IPS-11a (cell line): ENCODE measurements around the gene GGA1.
"Not testable (repeated sequence)": the region's sequence is repeated elsewhere in the genome, so short reads cannot be mapped to it uniquely, and the experiment has no call there.

Experiments used
- H3K4me3 ChIP-seq: one replicate; pipeline ENCODE4 v1.5.1; 2013; ENCODE audit warnings: low read depth, low read length, control low read depth

The GGA1 gene

DNA sequence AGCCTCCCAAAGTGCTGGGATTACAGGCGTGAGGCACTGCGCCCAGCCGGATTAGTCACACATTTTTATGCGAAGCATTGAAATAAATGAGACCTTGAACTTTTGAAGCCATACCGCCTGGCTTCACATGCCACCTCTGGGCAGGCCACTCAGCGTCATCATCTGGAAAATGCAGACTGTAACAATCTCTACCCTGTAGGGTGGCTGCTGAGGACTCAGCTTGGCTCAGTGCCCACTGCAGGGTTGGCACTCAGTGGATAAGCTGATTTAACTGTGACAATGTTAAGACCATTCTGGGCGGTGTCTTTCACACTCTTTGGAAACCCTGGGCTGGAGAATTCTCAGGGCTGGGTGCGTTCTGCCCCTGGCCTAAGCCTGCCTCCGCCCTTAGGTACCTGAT is 39.3 kb downstream of the GGA1 start:
- no peak overlapping the region for H3K4me3 ChIP-seq

GRCh38 chr22:37650463-37651136 is 42.0 kb downstream of the GGA1 start:
- no peak overlapping the region for H3K4me3 ChIP-seq

- H3K4me3 ChIP-seq = no peak overlapping the region
Observed at GRCh38 chr22:37654563-37655251, 46.1 kb downstream of the GGA1 start.

GRCh38 chr22:37655252-37655563 is 46.6 kb downstream of the GGA1 start:
- no peak overlapping the region for H3K4me3 ChIP-seq

DNA sequence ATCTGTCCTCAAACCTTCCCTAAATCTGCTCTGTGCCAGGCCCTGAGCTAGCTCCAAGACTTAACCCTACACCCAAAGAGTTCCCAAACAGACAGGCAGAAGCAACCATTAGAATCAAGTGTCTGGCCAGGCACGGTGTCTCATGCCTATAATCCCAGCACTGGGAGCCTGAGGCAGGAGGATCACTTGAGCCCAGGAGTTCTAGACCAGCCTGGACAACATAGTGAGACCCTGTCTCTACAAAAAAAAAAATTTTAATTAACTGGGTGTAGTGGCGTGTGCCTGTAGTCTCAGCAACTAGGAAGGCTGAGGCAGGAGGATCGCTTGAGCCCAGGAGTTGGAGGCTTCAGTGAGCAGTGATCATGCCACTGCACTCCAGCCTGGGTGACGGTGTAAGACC is 47.9 kb downstream of the GGA1 start:
- H3K4me3 ChIP-seq = not testable (repeated sequence)

DNA sequence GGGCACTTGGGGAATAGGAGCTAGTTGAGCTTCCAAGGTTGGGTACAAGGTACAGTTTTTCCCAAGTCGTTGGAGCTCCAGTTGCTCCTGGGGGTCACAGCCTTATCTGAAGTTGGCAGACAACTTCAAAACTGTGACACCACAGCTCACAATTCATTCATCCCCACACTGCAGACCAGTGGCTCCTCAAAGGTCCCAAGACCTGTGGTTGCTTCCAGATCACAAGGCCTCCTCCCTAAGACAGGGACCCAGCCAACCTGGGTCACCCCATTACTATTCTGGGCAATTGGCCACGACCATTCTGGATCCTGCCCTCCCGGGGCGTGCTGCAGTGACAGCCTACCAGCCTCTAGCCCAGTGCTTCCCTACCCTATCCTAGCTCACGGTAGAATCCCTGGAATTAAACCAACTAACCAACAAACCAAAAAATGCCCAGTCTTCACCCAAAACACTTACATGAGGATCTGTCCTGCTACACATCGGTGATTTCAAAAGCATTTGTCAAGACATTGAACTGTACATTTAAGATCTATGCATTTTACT is 49.0 kb downstream of the GGA1 start:
- H3K4me3 ChIP-seq = peak overlapping the region; percentile 38

DNA sequence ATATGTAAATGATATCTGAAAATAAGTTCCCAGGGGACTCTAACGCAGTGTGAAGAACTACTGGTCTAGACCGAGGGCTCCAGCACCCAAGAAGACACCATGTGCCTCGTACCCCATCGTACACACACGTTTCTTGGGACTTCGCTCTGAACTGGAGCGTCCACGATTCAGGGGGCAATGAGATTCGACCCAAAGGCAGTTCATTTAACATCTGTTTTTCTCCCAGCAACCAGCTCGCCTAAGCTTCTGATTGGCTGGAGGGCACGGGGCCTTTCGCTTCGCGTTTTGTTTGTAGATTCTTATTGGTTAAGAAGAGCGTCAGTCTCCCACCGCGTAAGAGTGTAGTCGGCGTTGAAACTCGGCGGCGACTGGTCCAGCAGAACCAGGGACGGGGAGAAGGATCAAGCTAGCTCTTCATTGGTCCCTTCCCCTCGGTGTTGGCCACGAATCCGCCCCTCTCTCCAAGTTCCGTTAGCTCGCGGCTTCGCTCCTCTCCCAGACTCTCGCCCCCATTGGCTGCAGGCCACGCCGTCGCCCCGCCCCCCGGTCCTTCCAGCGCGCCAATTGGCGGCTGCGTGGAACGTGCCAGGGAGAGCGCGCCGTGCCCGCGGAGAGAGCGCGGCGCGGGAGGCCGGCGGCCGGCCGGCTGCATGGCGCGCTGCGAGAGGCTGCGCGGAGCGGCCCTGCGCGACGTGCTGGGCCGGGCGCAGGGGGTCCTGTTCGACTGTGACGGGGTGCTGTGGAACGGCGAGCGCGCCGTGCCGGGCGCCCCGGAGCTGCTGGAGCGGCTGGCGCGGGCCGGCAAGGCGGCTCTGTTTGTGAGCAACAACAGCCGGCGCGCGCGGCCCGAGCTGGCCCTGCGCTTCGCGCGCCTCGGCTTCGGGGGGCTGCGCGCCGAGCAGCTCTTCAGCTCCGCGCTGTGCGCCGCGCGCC is 49.8 kb downstream of the GGA1 start, which contains the start of gene PDXP:
PDXP (plus strand) TSS at position 591 of the 933 bp plus-strand sequence; CDS start at position 651, 60 bp downstream.
- peak within 1 kb of the TSS; percentile 81 for H3K4me3 ChIP-seq

DNA sequence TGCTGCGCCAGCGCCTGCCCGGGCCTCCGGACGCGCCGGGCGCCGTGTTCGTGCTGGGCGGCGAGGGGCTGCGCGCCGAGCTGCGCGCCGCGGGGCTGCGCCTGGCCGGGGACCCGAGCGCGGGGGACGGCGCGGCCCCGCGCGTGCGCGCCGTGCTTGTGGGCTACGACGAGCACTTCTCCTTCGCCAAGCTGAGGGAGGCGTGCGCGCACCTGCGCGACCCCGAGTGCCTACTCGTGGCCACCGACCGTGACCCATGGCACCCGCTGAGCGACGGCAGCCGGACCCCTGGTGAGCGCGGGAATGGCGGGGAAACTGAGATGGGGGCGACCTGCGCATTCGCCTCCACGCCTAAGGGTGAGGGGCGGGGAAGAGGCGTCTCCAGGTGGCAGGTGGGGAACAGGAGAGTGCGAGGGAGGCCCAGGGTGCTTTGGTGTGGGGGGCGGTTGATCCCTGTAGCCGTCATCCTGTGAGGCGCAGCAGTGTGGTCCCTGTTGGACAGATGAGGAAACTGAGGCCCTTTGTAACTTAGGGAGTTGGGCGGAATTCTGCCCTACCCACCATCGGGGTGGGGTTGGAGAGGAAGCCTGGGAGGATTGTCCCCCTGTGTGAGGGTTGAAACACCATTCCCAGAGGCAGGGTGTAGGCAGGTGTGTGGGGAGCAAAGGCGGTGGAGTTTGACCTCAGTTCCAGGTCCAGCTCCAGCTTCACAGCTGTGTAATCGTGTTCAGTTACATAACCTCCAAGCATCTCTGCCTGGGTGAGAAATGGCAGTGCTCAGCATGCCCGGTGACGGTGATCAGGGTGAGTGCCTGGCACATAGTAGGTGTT is 50.6 kb downstream of the GGA1 start:
- H3K4me3 ChIP-seq = peak overlapping the region; percentile 81

GRCh38 chr22:37659897-37660708 is 51.5 kb downstream of the GGA1 start:
- peak overlapping the region; percentile 81 for H3K4me3 ChIP-seq

GRCh38 chr22:37660709-37661045 is 52.0 kb downstream of the GGA1 start:
- no peak overlapping the region for H3K4me3 ChIP-seq

GRCh38 chr22:37661160-37661924 is 52.7 kb downstream of the GGA1 start:
- H3K4me3 ChIP-seq = no peak overlapping the region

GRCh38 chr22:37662039-37662438 is 53.4 kb downstream of the GGA1 start:
- H3K4me3 ChIP-seq = no peak overlapping the region

DNA sequence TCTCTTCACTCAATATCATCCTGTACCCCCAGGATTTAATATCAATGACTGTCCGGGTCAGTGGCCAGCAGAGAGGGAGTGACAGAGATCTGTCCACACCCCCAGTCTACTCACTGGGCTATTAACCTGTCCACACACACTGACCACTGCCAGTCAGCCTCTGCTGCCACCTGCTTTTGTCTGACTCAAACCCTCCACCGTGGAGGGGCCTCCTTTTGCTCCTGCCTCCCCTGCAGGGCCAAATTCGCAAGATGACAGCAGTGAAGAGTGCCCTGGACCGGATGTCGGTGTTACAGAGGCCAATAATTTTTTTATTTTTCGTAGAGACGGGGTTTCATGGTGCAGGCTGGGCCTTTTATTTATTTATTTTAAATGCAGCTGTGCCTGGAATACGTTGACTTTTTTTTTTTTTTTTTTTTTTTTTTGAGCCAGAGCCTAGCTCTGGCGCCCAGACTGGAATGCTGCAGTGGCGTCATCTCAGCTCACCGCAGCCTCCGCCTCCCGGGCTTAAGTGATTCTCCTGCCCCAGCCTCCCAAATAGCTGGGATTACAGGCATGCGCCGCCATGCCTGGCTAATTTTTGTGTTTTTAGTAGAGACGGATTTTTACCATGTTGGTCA is 55.0 kb downstream of the GGA1 start:
- no peak overlapping the region for H3K4me3 ChIP-seq

GRCh38 chr22:37664249-37665101 is 55.8 kb downstream of the GGA1 start:
- no peak overlapping the region for H3K4me3 ChIP-seq

- H3K4me3 ChIP-seq = no peak overlapping the region
Observed at GRCh38 chr22:37665487-37665886, 56.9 kb downstream of the GGA1 start.

- no peak overlapping the region for H3K4me3 ChIP-seq
Observed at GRCh38 chr22:37669586-37669985, 61.0 kb downstream of the GGA1 start.

DNA sequence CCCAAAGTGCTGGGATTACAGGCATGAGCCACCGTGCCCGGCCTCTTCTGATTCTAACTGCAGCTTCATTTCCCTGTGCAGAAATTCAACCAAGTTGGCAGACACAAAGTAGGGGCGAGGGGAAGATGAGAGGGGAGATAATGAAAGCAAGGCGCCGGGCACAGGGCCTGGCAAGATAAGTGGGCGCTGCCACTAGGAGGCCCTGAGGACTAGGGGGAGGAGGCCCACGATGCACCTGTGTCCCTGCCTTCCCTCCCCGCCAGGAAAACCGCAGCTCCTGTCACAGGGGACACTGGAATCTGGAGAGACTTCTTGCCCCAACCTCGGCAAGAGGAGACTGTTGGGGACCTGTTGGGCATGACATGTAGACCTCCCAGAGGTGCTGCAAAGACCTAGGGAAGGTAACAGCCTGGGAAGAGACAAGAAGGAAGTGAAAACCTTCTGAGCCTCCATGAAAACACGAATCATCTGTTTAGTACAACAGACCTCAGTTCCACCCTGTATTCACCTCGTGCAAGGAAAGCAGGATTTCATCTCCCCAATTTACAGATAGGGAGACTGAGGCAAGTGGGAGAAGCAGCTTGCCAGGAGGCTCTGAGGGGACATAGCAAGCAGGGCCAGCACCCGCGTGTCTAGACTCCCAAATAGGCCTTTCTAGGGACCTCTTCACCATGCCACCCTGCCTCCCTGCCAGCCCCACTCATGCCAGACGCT is 63.7 kb downstream of the GGA1 start:
- no peak overlapping the region for H3K4me3 ChIP-seq
